ENCODE results near the gene PHF21B.

Gene PHF21B

GRCh38 chr22:44842417-44842816 lies 167.4 kb downstream of the PHF21B start:
- DNase-seq (ENCODE audit: low read depth), result no peak
- TF ChIP-seq CTCF (IDR thresholded peaks at IDR 0.05; ENCODE audit: low read depth, low read length, missing control alignments), result no peak
- no peak overlapping the region for H3K4me3 ChIP-seq (ENCODE audit: low read depth, low read length)

GRCh38 chr22:44840611-44841322 lies 169.0 kb downstream of the PHF21B start:
- no peak overlapping the region for H3K4me3 ChIP-seq (ENCODE audit: low read depth, low read length)
- no peak for DNase-seq (ENCODE audit: low read depth)
- TF ChIP-seq CTCF (IDR thresholded peaks at IDR 0.05; ENCODE audit: low read depth, low read length, missing control alignments), result no peak

- no peak for DNase-seq (ENCODE audit: low read depth)
- H3K4me3 ChIP-seq (ENCODE audit: low read depth, low read length), result no peak overlapping the region
- TF ChIP-seq CTCF (IDR thresholded peaks at IDR 0.05; ENCODE audit: low read depth, low read length, missing control alignments), result no peak
Observed at GRCh38 chr22:44839721-44840120, 170.1 kb downstream of the PHF21B start.

GRCh38 chr22:44839061-44839460 lies 170.7 kb downstream of the PHF21B start:
- H3K4me3 ChIP-seq (ENCODE audit: low read depth, low read length), result no peak overlapping the region
- no peak for DNase-seq (ENCODE audit: low read depth)
- no peak for TF ChIP-seq CTCF (IDR thresholded peaks at IDR 0.05; ENCODE audit: low read depth, low read length, missing control alignments)

GRCh38 chr22:44838316-44839016 lies 171.3 kb downstream of the PHF21B start:
- DNase-seq (ENCODE audit: low read depth), result no peak
- no peak for TF ChIP-seq CTCF (IDR thresholded peaks at IDR 0.05; ENCODE audit: low read depth, low read length, missing control alignments)
- no peak overlapping the region for H3K4me3 ChIP-seq (ENCODE audit: low read depth, low read length)

GRCh38 chr22:44837481-44837880 lies 172.3 kb downstream of the PHF21B start:
- TF ChIP-seq CTCF (IDR thresholded peaks at IDR 0.05; ENCODE audit: low read depth, low read length, missing control alignments), result no peak
- H3K4me3 ChIP-seq (ENCODE audit: low read depth, low read length), result no peak overlapping the region
- no peak for DNase-seq (ENCODE audit: low read depth)
